ENCODE measurements around the gene KCNQ1.

DNA sequence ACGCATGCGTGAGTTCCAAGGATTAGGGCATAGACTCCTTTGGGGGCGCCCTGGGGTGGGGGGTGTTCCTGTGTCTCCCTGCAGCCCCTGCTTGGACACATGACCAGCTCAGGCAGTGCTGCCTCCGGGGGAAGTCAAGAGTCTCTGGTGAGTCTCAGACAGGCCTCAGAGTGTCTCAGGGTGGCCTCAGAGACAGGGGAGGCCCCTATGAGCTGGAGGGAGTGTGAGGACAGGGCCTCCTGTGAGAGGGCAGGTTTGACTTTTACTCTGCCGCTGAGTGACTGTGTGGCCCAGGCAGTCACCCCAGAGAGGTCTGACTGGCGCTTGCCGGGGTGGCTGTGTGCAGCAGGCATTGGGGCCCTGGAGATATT lies 296.2 kb downstream of the KCNQ1 start:
- TF ChIP-seq, protein P1, sequence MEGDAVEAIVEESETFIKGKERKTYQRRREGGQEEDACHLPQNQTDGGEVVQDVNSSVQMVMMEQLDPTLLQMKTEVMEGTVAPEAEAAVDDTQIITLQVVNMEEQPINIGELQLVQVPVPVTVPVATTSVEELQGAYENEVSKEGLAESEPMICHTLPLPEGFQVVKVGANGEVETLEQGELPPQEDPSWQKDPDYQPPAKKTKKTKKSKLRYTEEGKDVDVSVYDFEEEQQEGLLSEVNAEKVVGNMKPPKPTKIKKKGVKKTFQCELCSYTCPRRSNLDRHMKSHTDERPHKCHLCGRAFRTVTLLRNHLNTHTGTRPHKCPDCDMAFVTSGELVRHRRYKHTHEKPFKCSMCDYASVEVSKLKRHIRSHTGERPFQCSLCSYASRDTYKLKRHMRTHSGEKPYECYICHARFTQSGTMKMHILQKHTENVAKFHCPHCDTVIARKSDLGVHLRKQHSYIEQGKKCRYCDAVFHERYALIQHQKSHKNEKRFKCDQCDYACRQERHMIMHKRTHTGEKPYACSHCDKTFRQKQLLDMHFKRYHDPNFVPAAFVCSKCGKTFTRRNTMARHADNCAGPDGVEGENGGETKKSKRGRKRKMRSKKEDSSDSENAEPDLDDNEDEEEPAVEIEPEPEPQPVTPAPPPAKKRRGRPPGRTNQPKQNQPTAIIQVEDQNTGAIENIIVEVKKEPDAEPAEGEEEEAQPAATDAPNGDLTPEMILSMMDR (IDR thresholded peaks at IDR 0.05): no peak
- no peak for TF ChIP-seq EP300 (IDR thresholded peaks at IDR 0.05; ENCODE audit: low read depth)
- TF ChIP-seq POLR2A (IDR thresholded peaks at IDR 0.05): no peak
- TF ChIP-seq POLR2AphosphoS5 (IDR thresholded peaks at IDR 0.05): no peak
